Nephron progenitor cell (in vitro differentiated cells): ENCODE data around the gene RNF103.
"Not testable (repeated sequence)": the region's sequence is repeated elsewhere in the genome, so short reads cannot be mapped to it uniquely, and the experiment has no call there.

Experiments used
- DNase-seq: peaks from one replicate; pipeline ENCODE4 v3.0.0; 2021
- H3K27ac Mint-ChIP-seq: 2 replicates; pipeline ENCODE4 v1.8.0; 2021; ENCODE audit warnings: mild to moderate bottlenecking, moderate library complexity, mixed read lengths
- H3K27me3 Mint-ChIP-seq: 2 replicates; pipeline ENCODE4 v1.8.0; 2021; ENCODE audit warnings: mild to moderate bottlenecking, low read depth, mixed read lengths; ENCODE audit not compliant: poor library complexity
- H3K36me3 Mint-ChIP-seq: 2 replicates; pipeline ENCODE4 v1.8.0; 2021; ENCODE audit warnings: low read depth, mixed read lengths
- H3K4me1 Mint-ChIP-seq: 2 replicates; pipeline ENCODE4 v1.8.0; 2021; ENCODE audit warnings: mixed read lengths
- H3K4me3 Mint-ChIP-seq: 2 replicates; pipeline ENCODE4 v1.8.0; 2021; ENCODE audit warnings: mild to moderate bottlenecking, moderate library complexity, mixed read lengths
- H3K9me3 Mint-ChIP-seq: 2 replicates; pipeline ENCODE4 v1.8.0; 2021; ENCODE audit warnings: mild to moderate bottlenecking, moderate library complexity, mixed read lengths
- TF ChIP-seq, protein P1 (sequence below): fragments of 200-600 bp; sonication (generic); IDR thresholded peaks from 2 replicates; pipeline ENCODE4 v1.5.0; 2021; ENCODE audit warnings: antibody characterized with exemption

Gene RNF103, protein sequence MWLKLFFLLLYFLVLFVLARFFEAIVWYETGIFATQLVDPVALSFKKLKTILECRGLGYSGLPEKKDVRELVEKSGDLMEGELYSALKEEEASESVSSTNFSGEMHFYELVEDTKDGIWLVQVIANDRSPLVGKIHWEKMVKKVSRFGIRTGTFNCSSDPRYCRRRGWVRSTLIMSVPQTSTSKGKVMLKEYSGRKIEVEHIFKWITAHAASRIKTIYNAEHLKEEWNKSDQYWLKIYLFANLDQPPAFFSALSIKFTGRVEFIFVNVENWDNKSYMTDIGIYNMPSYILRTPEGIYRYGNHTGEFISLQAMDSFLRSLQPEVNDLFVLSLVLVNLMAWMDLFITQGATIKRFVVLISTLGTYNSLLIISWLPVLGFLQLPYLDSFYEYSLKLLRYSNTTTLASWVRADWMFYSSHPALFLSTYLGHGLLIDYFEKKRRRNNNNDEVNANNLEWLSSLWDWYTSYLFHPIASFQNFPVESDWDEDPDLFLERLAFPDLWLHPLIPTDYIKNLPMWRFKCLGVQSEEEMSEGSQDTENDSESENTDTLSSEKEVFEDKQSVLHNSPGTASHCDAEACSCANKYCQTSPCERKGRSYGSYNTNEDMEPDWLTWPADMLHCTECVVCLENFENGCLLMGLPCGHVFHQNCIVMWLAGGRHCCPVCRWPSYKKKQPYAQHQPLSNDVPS

GRCh38 chr2:86623494-86624266 lies at the start of gene RNF103:
TSS of gene RNF103 (minus strand) at chr2:86623865. CDS start at chr2:86622886, 979 bp downstream.
- H3K36me3 Mint-ChIP-seq: peaks cover 16% of the 10 kb centered on the region
- H3K4me3 Mint-ChIP-seq: peak within 1 kb of the TSS; percentile 98
- peaks cover 3% of the 10 kb centered on the region for H3K27me3 Mint-ChIP-seq
- H3K4me1 Mint-ChIP-seq: peaks cover 43% of the 10 kb centered on the region
- H3K27ac Mint-ChIP-seq: peak within 1 kb of the TSS; percentile 97
- no peaks in the 10 kb centered on the region for H3K9me3 Mint-ChIP-seq
- DNase-seq: peak; percentile 97
- TF ChIP-seq, protein P1, sequence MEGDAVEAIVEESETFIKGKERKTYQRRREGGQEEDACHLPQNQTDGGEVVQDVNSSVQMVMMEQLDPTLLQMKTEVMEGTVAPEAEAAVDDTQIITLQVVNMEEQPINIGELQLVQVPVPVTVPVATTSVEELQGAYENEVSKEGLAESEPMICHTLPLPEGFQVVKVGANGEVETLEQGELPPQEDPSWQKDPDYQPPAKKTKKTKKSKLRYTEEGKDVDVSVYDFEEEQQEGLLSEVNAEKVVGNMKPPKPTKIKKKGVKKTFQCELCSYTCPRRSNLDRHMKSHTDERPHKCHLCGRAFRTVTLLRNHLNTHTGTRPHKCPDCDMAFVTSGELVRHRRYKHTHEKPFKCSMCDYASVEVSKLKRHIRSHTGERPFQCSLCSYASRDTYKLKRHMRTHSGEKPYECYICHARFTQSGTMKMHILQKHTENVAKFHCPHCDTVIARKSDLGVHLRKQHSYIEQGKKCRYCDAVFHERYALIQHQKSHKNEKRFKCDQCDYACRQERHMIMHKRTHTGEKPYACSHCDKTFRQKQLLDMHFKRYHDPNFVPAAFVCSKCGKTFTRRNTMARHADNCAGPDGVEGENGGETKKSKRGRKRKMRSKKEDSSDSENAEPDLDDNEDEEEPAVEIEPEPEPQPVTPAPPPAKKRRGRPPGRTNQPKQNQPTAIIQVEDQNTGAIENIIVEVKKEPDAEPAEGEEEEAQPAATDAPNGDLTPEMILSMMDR: no peak

DNA sequence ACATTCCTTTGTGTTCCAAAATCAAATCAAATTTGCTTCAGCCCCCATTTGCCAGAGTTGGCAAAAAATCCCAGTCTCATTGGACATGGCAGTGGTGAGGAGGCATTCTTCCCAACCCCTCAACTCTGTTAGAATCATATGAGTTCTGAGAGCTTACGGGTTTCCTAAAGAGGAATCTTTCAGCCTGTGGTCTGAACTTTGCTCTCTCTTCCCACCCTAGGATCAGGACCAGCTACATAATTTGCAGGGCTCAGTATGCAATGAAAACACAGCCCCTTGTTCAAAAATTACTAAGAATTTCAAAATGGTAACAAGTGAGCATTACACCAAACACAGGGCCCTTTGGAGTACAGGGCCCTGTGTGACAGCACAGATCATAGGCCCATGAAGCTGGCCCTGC lies 49.3 kb upstream of the RNF103 start:
- no peaks in the 10 kb centered on the region for H3K36me3 Mint-ChIP-seq
- no peaks in the 10 kb centered on the region for H3K4me1 Mint-ChIP-seq
- TF ChIP-seq, protein P1: no peak
- H3K27me3 Mint-ChIP-seq: peaks cover 7% of the 10 kb centered on the region
- peaks cover 12% of the 10 kb centered on the region for H3K9me3 Mint-ChIP-seq
- no peak overlapping the region for H3K4me3 Mint-ChIP-seq
- H3K27ac Mint-ChIP-seq: no peak overlapping the region
- DNase-seq: no peak

DNA sequence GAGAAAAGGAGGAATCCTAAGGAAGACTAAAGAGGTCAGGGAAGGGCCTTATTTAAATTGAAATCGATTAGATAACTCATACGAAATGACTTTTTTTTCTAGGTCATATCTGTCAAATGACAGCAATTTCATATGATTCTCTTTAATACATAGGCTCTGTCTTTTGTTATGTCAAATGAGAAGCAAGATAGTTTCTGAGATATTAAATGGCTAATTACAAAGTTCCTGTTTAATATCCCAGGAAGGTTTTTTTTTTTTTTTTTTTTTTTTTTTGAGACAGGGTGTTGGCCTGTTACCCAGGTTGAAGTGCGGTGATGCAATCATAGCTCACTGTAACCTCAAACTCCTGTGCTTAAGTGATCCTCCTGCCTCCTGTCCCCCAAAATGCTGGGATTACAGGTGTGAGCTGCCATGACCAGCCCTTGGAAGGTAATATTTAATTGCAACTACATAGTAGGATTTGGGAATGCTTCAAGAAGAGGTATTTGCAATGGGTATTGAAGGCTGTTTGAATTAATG lies 48.4 kb upstream of the RNF103 start:
- TF ChIP-seq, protein P1: no peak
- H3K4me1 Mint-ChIP-seq: no peaks in the 10 kb centered on the region
- H3K4me3 Mint-ChIP-seq: no peak overlapping the region
- no peak for DNase-seq
- H3K9me3 Mint-ChIP-seq: peaks cover 22% of the 10 kb centered on the region
- peaks cover 9% of the 10 kb centered on the region for H3K27me3 Mint-ChIP-seq
- H3K27ac Mint-ChIP-seq: no peak overlapping the region
- H3K36me3 Mint-ChIP-seq: no peaks in the 10 kb centered on the region

GRCh38 chr2:86671337-86671981 lies 47.8 kb upstream of the RNF103 start:
- peaks cover 28% of the 10 kb centered on the region for H3K9me3 Mint-ChIP-seq
- peaks cover 3% of the 10 kb centered on the region for H3K36me3 Mint-ChIP-seq
- peaks cover 12% of the 10 kb centered on the region for H3K27me3 Mint-ChIP-seq
- H3K4me3 Mint-ChIP-seq: no peak overlapping the region
- H3K27ac Mint-ChIP-seq: no peak overlapping the region
- TF ChIP-seq, protein P1: no peak
- no peaks in the 10 kb centered on the region for H3K4me1 Mint-ChIP-seq
- no peak for DNase-seq

GRCh38 chr2:86669323-86669722 lies 45.7 kb upstream of the RNF103 start:
- H3K27me3 Mint-ChIP-seq: peaks cover 12% of the 10 kb centered on the region
- not testable (repeated sequence) for H3K27ac Mint-ChIP-seq, DNase-seq, H3K4me1 Mint-ChIP-seq, H3K36me3 Mint-ChIP-seq, H3K4me3 Mint-ChIP-seq
- peaks cover 47% of the 10 kb centered on the region for H3K9me3 Mint-ChIP-seq
